Activated CD8-positive, alpha-beta memory T cell treated with anti-CD3 and anti-CD28 coated beads, Interleukin-2, amount 50 U/mL, for 1 hour (primary cell): Measurements from ENCODE around the gene LYPD4.

Experiments used
- DNase-seq: peaks from one replicate; pipeline ENCODE4 v3.0.0-alpha.2; 2020; ENCODE audit errors: extremely low read depth

The LYPD4 gene

GRCh38 chr19:41850381-41850780, 5.9 kb upstream of the LYPD4 start:
- no peak for DNase-seq

- no peak for DNase-seq
Observed at GRCh38 chr19:41849067-41849466, 4.6 kb upstream of the LYPD4 start.

- DNase-seq = no peak
Observed at GRCh38 chr19:41848666-41849065, 4.2 kb upstream of the LYPD4 start.

GRCh38 chr19:41847351-41848105, 3.0 kb upstream of the LYPD4 start:
- DNase-seq = no peak

GRCh38 chr19:41845051-41845590, 638 bp upstream of the LYPD4 start:
- no peak for DNase-seq

- no peak for DNase-seq
Observed at GRCh38 chr19:41845001-41845050, 343 bp upstream of the LYPD4 start, which contains the start of gene DMRTC2. TSS of gene DMRTC2 (plus strand) at chr19:41845042. CDS start at chr19:41847429, 2,387 bp downstream.

- no peak for DNase-seq
Observed at GRCh38 chr19:41843371-41843770, 1.1 kb downstream of the LYPD4 start.

- no peak for DNase-seq
Observed at GRCh38 chr19:41839211-41839610, 5.3 kb downstream of the LYPD4 start.

- DNase-seq = no peak
Observed at GRCh38 chr19:41837981-41838708, 6.3 kb downstream of the LYPD4 start.

GRCh38 chr19:41821003-41821735, 23.3 kb downstream of the LYPD4 start:
- DNase-seq = peak; percentile 29

GRCh38 chr19:41816761-41817160, 27.7 kb downstream of the LYPD4 start:
- DNase-seq = no peak

GRCh38 chr19:41815301-41815700, 29.2 kb downstream of the LYPD4 start:
- no peak for DNase-seq

- DNase-seq = no peak
Observed at GRCh38 chr19:41813911-41814310, 30.6 kb downstream of the LYPD4 start.

- no peak for DNase-seq
Observed at GRCh38 chr19:41811981-41812380, 32.5 kb downstream of the LYPD4 start.

GRCh38 chr19:41811036-41811435, 33.4 kb downstream of the LYPD4 start:
- no peak for DNase-seq

- DNase-seq = no peak
Observed at GRCh38 chr19:41810301-41810700, 34.2 kb downstream of the LYPD4 start.

GRCh38 chr19:41808663-41809566, 35.6 kb downstream of the LYPD4 start:
- no peak for DNase-seq

- no peak for DNase-seq
Observed at GRCh38 chr19:41807176-41807575, 37.3 kb downstream of the LYPD4 start.

GRCh38 chr19:41804336-41804735, 40.1 kb downstream of the LYPD4 start:
- no peak for DNase-seq

GRCh38 chr19:41802770-41803169, 41.7 kb downstream of the LYPD4 start:
- DNase-seq = no peak

- DNase-seq = no peak
Observed at GRCh38 chr19:41801792-41802211, 42.7 kb downstream of the LYPD4 start.

GRCh38 chr19:41801031-41801430, 43.5 kb downstream of the LYPD4 start:
- DNase-seq = no peak
